H9 (cell line): ENCODE data around the gene HEATR3. TPM values are rescaled to one million over a fixed set of nuclear protein-coding genes. Genes with fewer than 3 reads are reported as not detected.

ENCODE experiments used
- DNase-seq: peaks from one replicate; pipeline ENCODE4 v3.0.0-alpha.2; 2017
- H2AFZ ChIP-seq: one replicate; pipeline ENCODE4 v1.6.1; 2013; ENCODE audit warnings: mild to moderate bottlenecking, low read length, control low read depth, moderate library complexity
- H2AK5ac ChIP-seq: 2 replicates; pipeline ENCODE4 v1.6.1; 2013; ENCODE audit warnings: low read length, control low read depth, mixed read lengths; ENCODE audit not compliant: insufficient read length
- H2BK120ac ChIP-seq: one replicate; pipeline ENCODE4 v1.6.1; 2013; ENCODE audit warnings: low read depth, mild to moderate bottlenecking, low read length, control low read depth, inconsistent platforms; ENCODE audit not compliant: poor library complexity, severe bottlenecking
- H2BK12ac ChIP-seq: 2 replicates; pipeline ENCODE4 v1.6.1; 2013; ENCODE audit warnings: low read length, control low read depth, mixed read lengths, low read depth; ENCODE audit not compliant: insufficient read length
- H2BK15ac ChIP-seq: 2 replicates; pipeline ENCODE4 v1.6.1; 2013; ENCODE audit warnings: low read depth, low read length, control low read depth
- H2BK20ac ChIP-seq: one replicate; pipeline ENCODE4 v1.6.1; 2013; ENCODE audit warnings: low read depth, mild to moderate bottlenecking, low read length, control low read depth, inconsistent platforms; ENCODE audit not compliant: poor library complexity, severe bottlenecking
- H2BK5ac ChIP-seq: 2 replicates; pipeline ENCODE4 v1.6.1; 2013; ENCODE audit warnings: low read length, control low read depth, mixed read lengths; ENCODE audit not compliant: insufficient read length
- H3K14ac ChIP-seq: 2 replicates; pipeline ENCODE4 v1.6.1; 2013; ENCODE audit warnings: low read length, control low read depth; ENCODE audit not compliant: insufficient read depth
- H3K18ac ChIP-seq: 2 replicates; pipeline ENCODE4 v1.6.1; 2013; ENCODE audit warnings: low read depth, mild to moderate bottlenecking, mixed read lengths, low read length, control low read depth; ENCODE audit not compliant: insufficient read length
- H3K23ac ChIP-seq: 2 replicates; pipeline ENCODE4 v1.6.1; 2013; ENCODE audit warnings: low read length, control low read depth, mixed read lengths, low read depth; ENCODE audit not compliant: insufficient read length
- H3K23me2 ChIP-seq: 2 replicates; pipeline ENCODE4 v1.6.1; 2013; ENCODE audit warnings: low read depth, mild to moderate bottlenecking, mixed read lengths, low read length, control low read depth; ENCODE audit not compliant: insufficient read length, poor library complexity, severe bottlenecking
- H3K27ac ChIP-seq: 2 replicates; pipeline ENCODE4 v1.5.1; 2013; ENCODE audit warnings: low read length, control low read depth, mixed read lengths, low read depth; ENCODE audit not compliant: insufficient read length
- H3K27me3 ChIP-seq: 2 replicates; pipeline ENCODE4 v1.6.1; 2013; ENCODE audit warnings: low read length, control low read depth, inconsistent platforms; ENCODE audit not compliant: insufficient read depth
- H3K4ac ChIP-seq: 2 replicates; pipeline ENCODE4 v1.6.1; 2013; ENCODE audit warnings: low read depth, mild to moderate bottlenecking, control low read depth, inconsistent platforms, low read length, moderate library complexity
- H3K4me1 ChIP-seq: 2 replicates; pipeline ENCODE4 v1.6.1; 2013; ENCODE audit warnings: low read length, control low read depth, inconsistent platforms; ENCODE audit not compliant: insufficient read depth
- H3K4me2 ChIP-seq: 2 replicates; pipeline ENCODE4 v1.6.1; 2013; ENCODE audit warnings: low read length, control low read depth, mixed read lengths; ENCODE audit not compliant: insufficient read length, insufficient read depth
- H3K56ac ChIP-seq: 2 replicates; pipeline ENCODE4 v1.6.1; 2013; ENCODE audit warnings: low read depth, mild to moderate bottlenecking, mixed read lengths, low read length, control low read depth; ENCODE audit not compliant: insufficient read length
- H3K79me1 ChIP-seq: 2 replicates; pipeline ENCODE4 v1.6.1; 2013; ENCODE audit warnings: low read depth, mild to moderate bottlenecking, moderate library complexity, low read length, control low read depth, inconsistent platforms; ENCODE audit not compliant: insufficient read depth, poor library complexity, severe bottlenecking
- H3K79me2 ChIP-seq: 2 replicates; pipeline ENCODE4 v1.6.1; 2013; ENCODE audit warnings: low read length, control low read depth, inconsistent platforms; ENCODE audit not compliant: insufficient read depth
- H3K9ac ChIP-seq: 2 replicates; pipeline ENCODE4 v1.6.1; 2013; ENCODE audit warnings: low read length, control low read depth, mixed read lengths; ENCODE audit not compliant: insufficient read length; ENCODE audit errors: extremely low read depth
- H3K9me3 ChIP-seq: one replicate; pipeline ENCODE4 v1.6.1; 2013; ENCODE audit warnings: low read depth, low read length, inconsistent platforms; ENCODE audit not compliant: control insufficient read depth
- H3T11ph ChIP-seq: one replicate; pipeline ENCODE4 v1.6.1; 2013; ENCODE audit warnings: mild to moderate bottlenecking, low read length, control low read depth, inconsistent platforms
- H4K20me1 ChIP-seq: one replicate; pipeline ENCODE4 v1.6.1; 2013; ENCODE audit not compliant: control insufficient read depth, insufficient read length, insufficient read depth
- H4K5ac ChIP-seq: 2 replicates; pipeline ENCODE4 v1.6.1; 2013; ENCODE audit warnings: low read depth, mild to moderate bottlenecking, mixed read lengths, low read length, control low read depth; ENCODE audit not compliant: insufficient read length
- H4K8ac ChIP-seq: replicated peaks from 2 replicates; pipeline ENCODE4 v1.6.1; 2013; ENCODE audit warnings: low read length, control low read depth, mixed read lengths, low read depth; ENCODE audit not compliant: insufficient read length
- H4K91ac ChIP-seq: 2 replicates; pipeline ENCODE4 v1.6.1; 2013; ENCODE audit warnings: low read depth, mild to moderate bottlenecking, moderate library complexity, mixed read lengths, low read length, control low read depth; ENCODE audit not compliant: insufficient read length
- H3K27ac Mint-ChIP-seq, 3 experiments: 2 replicates in 2 of 3; 3 replicates in 1 of 3; pipeline ENCODE4 v1.8.0; 2020 to 2021; ENCODE audit warnings: mixed read lengths in 3 of 3, mild to moderate bottlenecking in 1 of 3, moderate library complexity in 1 of 3
- H3K27me3 Mint-ChIP-seq: 2 replicates; pipeline ENCODE4 v1.8.0; 2021; ENCODE audit warnings: low read depth, mild to moderate bottlenecking, moderate library complexity, mixed read lengths
- H3K36me3 Mint-ChIP-seq, 3 experiments: 2 replicates in 2 of 3; 3 replicates in 1 of 3; pipeline ENCODE4 v1.8.0; 2020 to 2021; ENCODE audit warnings: low read depth in 3 of 3, mixed read lengths in 3 of 3; ENCODE audit not compliant: insufficient read depth in 1 of 3
- H3K4me1 Mint-ChIP-seq, 2 experiments: 2 replicates each; pipeline ENCODE4 v1.8.0; 2020; ENCODE audit warnings: mixed read lengths in 2 of 2
- H3K4me3 Mint-ChIP-seq, 2 experiments: 2 replicates in 1 of 2; 3 replicates in 1 of 2; pipeline ENCODE4 v1.8.0; 2020 to 2021; ENCODE audit warnings: mild to moderate bottlenecking in 2 of 2, mixed read lengths in 2 of 2, moderate library complexity in 1 of 2
- H3K9me3 Mint-ChIP-seq, 2 experiments: 2 replicates in 1 of 2; 3 replicates in 1 of 2; pipeline ENCODE4 v1.8.0; 2020; ENCODE audit warnings: mild to moderate bottlenecking in 2 of 2, mixed read lengths in 2 of 2, moderate library complexity in 1 of 2
- WGBS: extraction: QIAGEN DNeasy Blood & Tissue Kit; methylation state at CpG from one replicate; pipeline ENCODE4 v1.1.7; 2013; ENCODE audit warnings: missing lambda C conversion rate, low lambda C conversion rate, mixed read lengths; ENCODE audit not compliant: insufficient read length; ENCODE audit errors: extremely low coverage; 5-methylcytosine and 5-hydroxymethylcytosine counted together
- total RNA-seq: library from RNA; stranded (reverse); gene quantifications from 2 replicates; pipeline ENCODE4 v1.2.1, GENCODE V29; 2021
- TF ChIP-seq, protein P1 (sequence below): fragments of 200-600 bp; sonication (generic); conservative IDR thresholded peaks from 3 replicates; pipeline ENCODE4 v1.8.0; 2021; ENCODE audit warnings: antibody characterized with exemption, mild to moderate bottlenecking

Gene HEATR3
- total RNA-seq, 1 experiment from 2014 or later, result 26.5 TPM

DNA sequence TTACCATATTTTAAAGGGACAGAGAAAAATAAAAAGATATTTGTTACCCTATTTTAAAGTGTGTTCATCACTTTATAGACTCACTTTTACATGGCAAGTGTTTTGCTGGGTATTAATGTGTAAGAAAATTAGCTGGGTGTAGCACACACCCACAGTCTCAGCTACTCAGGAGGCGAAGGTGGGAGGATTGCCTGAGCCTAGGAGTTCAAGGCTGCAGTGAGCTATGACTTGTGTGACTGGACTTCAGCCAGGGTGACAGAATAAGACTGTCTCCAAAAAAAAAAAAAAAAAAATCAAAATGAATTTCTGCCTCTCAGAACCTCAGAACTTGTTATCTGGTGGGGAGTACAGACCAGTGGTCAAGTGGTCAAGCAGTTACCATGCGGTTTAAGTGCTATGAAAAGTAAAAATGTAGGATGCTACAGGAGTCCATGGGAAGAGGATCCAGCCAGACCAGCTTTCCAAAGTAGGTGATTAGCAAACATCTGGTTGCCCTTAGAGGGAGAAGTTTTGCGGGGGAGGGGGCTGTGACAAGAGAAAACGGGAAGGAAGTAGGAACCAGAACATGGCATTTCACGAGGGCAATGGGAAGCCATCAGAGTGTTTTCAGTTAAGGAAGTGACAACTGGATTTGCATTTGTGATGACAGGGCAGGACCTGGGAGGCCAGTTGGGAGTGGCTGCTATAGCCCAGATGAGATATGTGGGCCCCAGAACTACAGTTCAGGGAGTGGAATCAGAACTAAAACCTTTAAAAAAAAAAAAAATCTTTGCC is 26.8 kb upstream of the HEATR3 start:
- Histone ChIP-seq H2BK15ac (no peak overlapping the region), H3K14ac (no peak overlapping the region), H3K56ac (no peak overlapping the region), H4K91ac (no peak overlapping the region), H3K4me1 (peaks cover 2% of the 10 kb centered on the region; the same call in 1 of the 2 replicates), H2BK20ac (no peak overlapping the region), H4K20me1 (no peaks in the 10 kb centered on the region), H3K4me2 (no peak overlapping the region), H3K9ac (no peak overlapping the region), H3K27ac (no peak overlapping the region), H3K4ac (no peak overlapping the region), H2AK5ac (no peak overlapping the region), H4K5ac (no peak overlapping the region), H2BK5ac (no peak overlapping the region), H4K8ac (no peak overlapping the region), H2BK120ac (no peak overlapping the region), H3K9me3 (no peaks in the 10 kb centered on the region), H2AFZ (no peak overlapping the region), H3K18ac (no peak overlapping the region), H3T11ph (no peak overlapping the region), H3K79me1 (no peaks in the 10 kb centered on the region), H3K23me2 (no peaks in the 10 kb centered on the region), H2BK12ac (no peak overlapping the region), H3K79me2 (no peaks in the 10 kb centered on the region), H3K23ac (no peak overlapping the region), H3K27me3 (no peaks in the 10 kb centered on the region)
- Mint-ChIP-seq H3K36me3 (peaks cover 5 to 24% (median 6%) of the 10 kb centered on the region in 3 experiments; a peak in 6 of 7 replicates), H3K27ac (peak overlapping the region in 2 of 3 experiments; percentile 2 to 18; a peak in 2 of 7 replicates), H3K4me1 (peaks cover 4 to 5% of the 10 kb centered on the region in 2 experiments), H3K9me3 (no peaks in the 10 kb centered on the region), H3K27me3 (peaks cover 3% of the 10 kb centered on the region; the same call in 1 of the 2 replicates), H3K4me3 (no peak overlapping the region)
- DNase-seq, result no peak
- WGBS, result no CpG with 5 or more reads among the region's 5 CpGs
- TF ChIP-seq, protein P1, sequence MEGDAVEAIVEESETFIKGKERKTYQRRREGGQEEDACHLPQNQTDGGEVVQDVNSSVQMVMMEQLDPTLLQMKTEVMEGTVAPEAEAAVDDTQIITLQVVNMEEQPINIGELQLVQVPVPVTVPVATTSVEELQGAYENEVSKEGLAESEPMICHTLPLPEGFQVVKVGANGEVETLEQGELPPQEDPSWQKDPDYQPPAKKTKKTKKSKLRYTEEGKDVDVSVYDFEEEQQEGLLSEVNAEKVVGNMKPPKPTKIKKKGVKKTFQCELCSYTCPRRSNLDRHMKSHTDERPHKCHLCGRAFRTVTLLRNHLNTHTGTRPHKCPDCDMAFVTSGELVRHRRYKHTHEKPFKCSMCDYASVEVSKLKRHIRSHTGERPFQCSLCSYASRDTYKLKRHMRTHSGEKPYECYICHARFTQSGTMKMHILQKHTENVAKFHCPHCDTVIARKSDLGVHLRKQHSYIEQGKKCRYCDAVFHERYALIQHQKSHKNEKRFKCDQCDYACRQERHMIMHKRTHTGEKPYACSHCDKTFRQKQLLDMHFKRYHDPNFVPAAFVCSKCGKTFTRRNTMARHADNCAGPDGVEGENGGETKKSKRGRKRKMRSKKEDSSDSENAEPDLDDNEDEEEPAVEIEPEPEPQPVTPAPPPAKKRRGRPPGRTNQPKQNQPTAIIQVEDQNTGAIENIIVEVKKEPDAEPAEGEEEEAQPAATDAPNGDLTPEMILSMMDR, result no peak
